ENCODE measurements around the gene CCDC190.

DNA sequence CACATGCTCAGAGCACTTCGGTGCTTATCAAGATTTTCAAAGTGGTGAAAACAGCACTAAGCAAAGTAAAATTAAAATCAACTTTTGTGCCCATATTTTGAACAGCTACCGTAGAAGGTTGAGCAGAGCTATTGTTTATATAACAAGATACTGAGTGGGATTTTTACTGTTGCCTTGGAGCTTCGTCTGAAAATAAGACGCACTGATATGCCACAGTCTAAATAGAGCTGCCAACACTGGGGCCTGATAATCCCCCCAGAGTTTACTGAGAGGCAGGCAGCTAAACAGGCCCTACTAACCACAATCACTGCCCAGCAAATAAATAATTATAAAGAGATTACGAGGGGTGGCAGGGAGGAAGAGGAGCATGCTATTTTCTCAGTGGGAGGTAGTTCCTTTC lies 650 bp upstream of the CCDC190 start:
- TF ChIP-seq POLR2A (IDR thresholded peaks at IDR 0.05) = no peak
- TF ChIP-seq, protein P1, sequence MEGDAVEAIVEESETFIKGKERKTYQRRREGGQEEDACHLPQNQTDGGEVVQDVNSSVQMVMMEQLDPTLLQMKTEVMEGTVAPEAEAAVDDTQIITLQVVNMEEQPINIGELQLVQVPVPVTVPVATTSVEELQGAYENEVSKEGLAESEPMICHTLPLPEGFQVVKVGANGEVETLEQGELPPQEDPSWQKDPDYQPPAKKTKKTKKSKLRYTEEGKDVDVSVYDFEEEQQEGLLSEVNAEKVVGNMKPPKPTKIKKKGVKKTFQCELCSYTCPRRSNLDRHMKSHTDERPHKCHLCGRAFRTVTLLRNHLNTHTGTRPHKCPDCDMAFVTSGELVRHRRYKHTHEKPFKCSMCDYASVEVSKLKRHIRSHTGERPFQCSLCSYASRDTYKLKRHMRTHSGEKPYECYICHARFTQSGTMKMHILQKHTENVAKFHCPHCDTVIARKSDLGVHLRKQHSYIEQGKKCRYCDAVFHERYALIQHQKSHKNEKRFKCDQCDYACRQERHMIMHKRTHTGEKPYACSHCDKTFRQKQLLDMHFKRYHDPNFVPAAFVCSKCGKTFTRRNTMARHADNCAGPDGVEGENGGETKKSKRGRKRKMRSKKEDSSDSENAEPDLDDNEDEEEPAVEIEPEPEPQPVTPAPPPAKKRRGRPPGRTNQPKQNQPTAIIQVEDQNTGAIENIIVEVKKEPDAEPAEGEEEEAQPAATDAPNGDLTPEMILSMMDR (IDR thresholded peaks at IDR 0.05) = no peak
